A549 (cell line): ENCODE data around the gene CKAP2L.

Experiments used
- BHLHE40 ChIP-seq: IDR thresholded peaks from 2 replicates; pipeline ENCODE4 v1.6.1; 2012; ENCODE audit warnings: low read depth, low read length, inconsistent platforms
- CBX2 ChIP-seq: fragments of 200-600 bp; sonication (generic); IDR thresholded peaks from 2 replicates; pipeline ENCODE4 v1.6.1; 2016; ENCODE audit warnings: low read depth, mild to moderate bottlenecking, borderline replicate concordance
- CEBPB ChIP-seq, 2 experiments: fragments of >200 bp in 1 of 2; sonication (Bioruptor Twin) in 1 of 2; formaldehyde crosslinking in 1 of 2; IDR thresholded peaks; 2 replicates each; pipeline ENCODE4 v1.6.1; 2012 to 2016
- CTCF ChIP-seq: fragments of >200 bp; sonication (Bioruptor Twin); formaldehyde crosslinking; IDR thresholded peaks from 3 replicates; pipeline ENCODE4 v1.5.1; 2016
- ELK1 ChIP-seq: fragments of 150-350 bp; IDR thresholded peaks from 2 replicates; pipeline ENCODE4 v1.6.1; 2014; ENCODE audit warnings: low read depth, mild to moderate bottlenecking, low read length
- MAX ChIP-seq: IDR thresholded peaks from 2 replicates; pipeline ENCODE4 v1.6.1; 2012
- NR3C1 ChIP-seq: fragments of >200 bp; sonication (Bioruptor Twin); formaldehyde crosslinking; IDR thresholded peaks from 3 replicates; pipeline ENCODE4 v1.6.1; 2017
- PBX3 ChIP-seq: IDR thresholded peaks from 2 replicates; pipeline ENCODE4 v1.6.1; 2012
- POLR2A ChIP-seq: IDR thresholded peaks from 2 replicates; pipeline ENCODE4 v1.6.1; 2012; ENCODE audit warnings: mild to moderate bottlenecking, low read length
- RAD21 ChIP-seq, 2 experiments: fragments of >200 bp in 1 of 2; sonication (Bioruptor Twin) in 1 of 2; formaldehyde crosslinking in 1 of 2; IDR thresholded peaks in 1 of 2; conservative IDR thresholded peaks in 1 of 2; 2 replicates in 1 of 2; 3 replicates in 1 of 2; pipeline ENCODE4 v1.6.1; 2012 to 2018; ENCODE audit warnings: inconsistent platforms in 1 of 2
- RCOR1 ChIP-seq: fragments of 150-350 bp; IDR thresholded peaks from 2 replicates; pipeline ENCODE4 v1.6.1; 2014; ENCODE audit warnings: antibody characterized with exemption, low read length, low read depth
- RFX5 ChIP-seq: fragments of 450-650 bp; IDR thresholded peaks from 2 replicates; pipeline ENCODE4 v1.7.1; 2014; ENCODE audit warnings: antibody characterized with exemption, mild to moderate bottlenecking, moderate library complexity
- RNF2 ChIP-seq: fragments of 200-600 bp; sonication (generic); IDR thresholded peaks from 2 replicates; pipeline ENCODE4 v1.6.1; 2016; ENCODE audit warnings: low read depth, mild to moderate bottlenecking, antibody characterized with exemption, moderate library complexity, borderline replicate concordance

GRCh38 chr2:112796486-112796885, 32.1 kb upstream of the CKAP2L start:
- no peak for TF ChIP-seq CTCF
- no peak for TF ChIP-seq MAX
- no peak for TF ChIP-seq PBX3
- no peak for TF ChIP-seq RAD21 (conservative IDR thresholded peaks at IDR 0.05 in 1 of 2, IDR thresholded peaks at IDR 0.05 in 1 of 2)
- no peak for TF ChIP-seq POLR2A
- TF ChIP-seq NR3C1, result no peak
- TF ChIP-seq ELK1, result no peak
- no peak for TF ChIP-seq CEBPB (IDR thresholded peaks at IDR 0.05)
- TF ChIP-seq CBX2, result no peak
- no peak for TF ChIP-seq BHLHE40
- TF ChIP-seq RFX5, result no peak
- TF ChIP-seq RCOR1, result no peak
- no peak for TF ChIP-seq RNF2
